MM.1S (cell line): ENCODE data around the gene SRC.
A peak's percentile ranks its signal among the peaks of the same experiment; 100 is the strongest.

Source experiments
- DNase-seq: peaks from one replicate; pipeline ENCODE4 v3.0.0-alpha.2; 2015
- H2AFZ ChIP-seq: fragments of 300-600 bp; sonication (generic); 2 replicates; pipeline ENCODE4 v1.6.0; 2016; ENCODE audit warnings: antibody characterized with exemption, low read length
- H3F3A ChIP-seq: fragments of 300-600 bp; sonication (generic); 2 replicates; pipeline ENCODE4 v1.6.1; 2016; ENCODE audit warnings: mild to moderate bottlenecking, antibody characterized with exemption, low read length, moderate library complexity, mixed read lengths; ENCODE audit not compliant: insufficient read depth
- H3K27ac ChIP-seq: fragments of 300-600 bp; sonication (generic); 2 replicates; pipeline ENCODE4 v1.5.1; 2016; ENCODE audit warnings: mild to moderate bottlenecking, low read length
- H3K27me3 ChIP-seq: fragments of 300-600 bp; sonication (generic); replicated peaks from 2 replicates; pipeline ENCODE4 v1.6.0; 2016; ENCODE audit warnings: low read length; ENCODE audit not compliant: insufficient read depth
- H3K36me3 ChIP-seq: fragments of 300-600 bp; sonication (generic); replicated peaks from 2 replicates; pipeline ENCODE4 v1.6.1; 2016; ENCODE audit warnings: mild to moderate bottlenecking, low read length, mixed read lengths; ENCODE audit not compliant: insufficient read depth
- H3K4me1 ChIP-seq: fragments of 300-600 bp; sonication (generic); 2 replicates; pipeline ENCODE4 v1.6.1; 2016; ENCODE audit warnings: low read length, mixed read lengths
- H3K4me2 ChIP-seq: fragments of 300-600 bp; sonication (generic); 2 replicates; pipeline ENCODE4 v1.6.0; 2016; ENCODE audit warnings: low read depth, low read length
- H3K4me3 ChIP-seq: fragments of 300-600 bp; sonication (generic); 2 replicates; pipeline ENCODE4 v1.5.1; 2016; ENCODE audit warnings: low read length, mixed read lengths
- H3K79me2 ChIP-seq: fragments of 300-600 bp; sonication (generic); 2 replicates; pipeline ENCODE4 v1.6.1; 2016; ENCODE audit warnings: mixed run types, low read length, mixed read lengths
- H3K9ac ChIP-seq: fragments of 300-600 bp; sonication (generic); 2 replicates; pipeline ENCODE4 v1.6.1; 2016; ENCODE audit warnings: low read length, mixed read lengths
- H3K9me2 ChIP-seq: fragments of 300-600 bp; sonication (generic); replicated peaks from 2 replicates; pipeline ENCODE4 v1.6.1; 2016; ENCODE audit warnings: mild to moderate bottlenecking, low read length, mixed read lengths; ENCODE audit not compliant: insufficient read depth
- H3K9me3 ChIP-seq: fragments of 300-600 bp; sonication (generic); replicated peaks from 2 replicates; pipeline ENCODE4 v1.6.1; 2016; ENCODE audit warnings: mild to moderate bottlenecking, low read length, mixed read lengths; ENCODE audit not compliant: insufficient read depth
- H4K20me1 ChIP-seq: fragments of 300-600 bp; sonication (generic); 2 replicates; pipeline ENCODE4 v1.6.1; 2016; ENCODE audit warnings: mild to moderate bottlenecking, low read length, moderate library complexity, mixed read lengths; ENCODE audit not compliant: insufficient read depth
- EZH2 ChIP-seq: fragments of 300-600 bp; sonication (generic); optimal IDR thresholded peaks from 2 replicates; pipeline ENCODE3; 2017; ENCODE audit warnings: low read depth, mild to moderate bottlenecking, antibody characterized with exemption, low read length, mixed read lengths
- EZH2phosphoT487 ChIP-seq: fragments of 300-600 bp; sonication (generic); IDR thresholded peaks from 2 replicates; pipeline ENCODE4 v1.6.1; 2018; ENCODE audit warnings: antibody characterized with exemption, low read length
- TF ChIP-seq, protein P1 (sequence below): fragments of 300-600 bp; sonication (generic); IDR thresholded peaks from 2 replicates; pipeline ENCODE4 v1.5.1; 2016; ENCODE audit warnings: antibody characterized with exemption, low read length, mixed read lengths

SRC gene

DNA sequence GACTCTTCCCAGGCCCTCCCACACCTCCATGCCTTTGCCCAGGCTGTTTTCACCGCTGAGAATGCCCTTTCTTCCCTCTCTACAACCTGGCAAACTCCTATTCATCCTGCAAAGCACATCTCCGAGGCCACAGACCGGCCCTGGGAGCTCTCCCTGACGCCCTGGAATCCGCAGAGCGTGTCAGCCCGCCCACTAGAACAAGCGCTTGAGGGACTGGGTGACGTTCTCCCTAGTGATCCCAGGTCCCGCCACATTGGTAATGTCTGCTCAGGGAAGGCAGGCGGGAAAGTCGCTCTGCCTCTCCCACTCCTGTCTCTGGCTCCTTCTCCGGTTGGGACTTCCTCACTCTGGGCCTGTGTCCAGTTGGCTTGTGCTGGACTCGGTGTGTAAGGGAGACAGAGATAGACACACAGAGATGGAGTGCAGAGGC, 61.6 kb downstream of the SRC start:
- DNase-seq = no peak
- no peaks in the 10 kb centered on the region for H3K79me2 ChIP-seq
- no peak overlapping the region for H3K4me3 ChIP-seq
- no peaks in the 10 kb centered on the region for H3F3A ChIP-seq
- H3K9me3 ChIP-seq = no peaks in the 10 kb centered on the region
- H3K9ac ChIP-seq = no peak overlapping the region
- TF ChIP-seq, protein P1, sequence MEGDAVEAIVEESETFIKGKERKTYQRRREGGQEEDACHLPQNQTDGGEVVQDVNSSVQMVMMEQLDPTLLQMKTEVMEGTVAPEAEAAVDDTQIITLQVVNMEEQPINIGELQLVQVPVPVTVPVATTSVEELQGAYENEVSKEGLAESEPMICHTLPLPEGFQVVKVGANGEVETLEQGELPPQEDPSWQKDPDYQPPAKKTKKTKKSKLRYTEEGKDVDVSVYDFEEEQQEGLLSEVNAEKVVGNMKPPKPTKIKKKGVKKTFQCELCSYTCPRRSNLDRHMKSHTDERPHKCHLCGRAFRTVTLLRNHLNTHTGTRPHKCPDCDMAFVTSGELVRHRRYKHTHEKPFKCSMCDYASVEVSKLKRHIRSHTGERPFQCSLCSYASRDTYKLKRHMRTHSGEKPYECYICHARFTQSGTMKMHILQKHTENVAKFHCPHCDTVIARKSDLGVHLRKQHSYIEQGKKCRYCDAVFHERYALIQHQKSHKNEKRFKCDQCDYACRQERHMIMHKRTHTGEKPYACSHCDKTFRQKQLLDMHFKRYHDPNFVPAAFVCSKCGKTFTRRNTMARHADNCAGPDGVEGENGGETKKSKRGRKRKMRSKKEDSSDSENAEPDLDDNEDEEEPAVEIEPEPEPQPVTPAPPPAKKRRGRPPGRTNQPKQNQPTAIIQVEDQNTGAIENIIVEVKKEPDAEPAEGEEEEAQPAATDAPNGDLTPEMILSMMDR = no peak
- H4K20me1 ChIP-seq = no peaks in the 10 kb centered on the region
- no peak overlapping the region for H2AFZ ChIP-seq
- H3K9me2 ChIP-seq = no peaks in the 10 kb centered on the region
- H3K27ac ChIP-seq = no peak overlapping the region
- no peaks in the 10 kb centered on the region for H3K36me3 ChIP-seq
- peaks cover 23% of the 10 kb centered on the region for H3K27me3 ChIP-seq
- H3K4me2 ChIP-seq = no peak overlapping the region
- H3K4me1 ChIP-seq = peaks cover 9% of the 10 kb centered on the region

DNA sequence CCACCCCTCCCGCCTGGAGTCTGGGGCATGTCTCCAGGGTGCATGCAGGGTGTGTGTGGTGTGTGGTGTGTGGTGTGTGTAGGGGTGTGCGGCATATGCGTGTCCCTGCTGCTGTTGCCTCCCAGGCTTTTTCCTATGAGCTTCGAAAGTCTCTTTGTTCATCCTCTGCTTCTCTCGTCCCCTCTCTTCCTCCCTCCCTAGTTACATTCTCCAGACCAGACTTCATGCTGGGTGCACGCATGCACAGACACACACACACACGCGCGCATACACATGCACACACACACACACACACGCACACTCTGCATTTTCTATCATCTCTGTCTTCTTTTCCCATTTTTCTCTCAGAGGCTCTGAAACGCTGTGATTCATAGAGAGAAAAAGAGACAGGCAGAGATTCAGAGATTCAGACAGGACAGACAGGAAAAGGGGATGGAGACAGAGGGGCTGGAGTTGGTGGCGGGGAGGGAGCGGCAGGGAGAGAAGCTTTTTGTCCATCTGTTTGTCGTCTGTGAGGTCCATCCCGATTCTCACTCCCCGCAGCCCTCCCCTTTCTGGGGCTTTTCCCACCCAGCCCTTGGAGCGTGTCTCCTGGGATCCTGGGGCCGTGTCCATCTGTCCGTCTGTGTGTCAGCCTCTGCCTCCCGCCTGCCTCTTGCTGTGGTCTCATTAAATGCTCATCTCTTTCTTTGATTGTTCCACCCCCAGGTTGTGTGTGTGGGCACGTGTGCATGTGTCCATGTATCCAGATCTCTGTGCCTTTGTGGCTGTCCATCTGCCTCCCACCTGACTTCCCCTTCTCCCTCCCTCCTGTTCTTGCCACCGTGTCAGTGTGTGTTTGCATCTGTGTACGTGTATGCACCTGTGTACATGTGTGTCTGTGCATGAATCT, 62.6 kb downstream of the SRC start:
- H3K27ac ChIP-seq = no peak overlapping the region
- no peaks in the 10 kb centered on the region for H3K9me2 ChIP-seq
- DNase-seq = no peak
- peak overlapping the region; percentile 11; the same call in 1 of the 2 replicates for H3K4me2 ChIP-seq
- no peak overlapping the region for H3K9ac ChIP-seq
- H3K4me1 ChIP-seq = peaks cover 13% of the 10 kb centered on the region
- no peaks in the 10 kb centered on the region for H3F3A ChIP-seq
- H3K36me3 ChIP-seq = no peaks in the 10 kb centered on the region
- H3K4me3 ChIP-seq = no peak overlapping the region
- H2AFZ ChIP-seq = no peak overlapping the region
- H3K79me2 ChIP-seq = no peaks in the 10 kb centered on the region
- peaks cover 23% of the 10 kb centered on the region for H3K27me3 ChIP-seq
- H4K20me1 ChIP-seq = no peaks in the 10 kb centered on the region
- TF ChIP-seq, protein P1 = no peak
- no peak for TF ChIP-seq EZH2phosphoT487
- TF ChIP-seq EZH2 = no peak
- H3K9me3 ChIP-seq = no peaks in the 10 kb centered on the region

DNA sequence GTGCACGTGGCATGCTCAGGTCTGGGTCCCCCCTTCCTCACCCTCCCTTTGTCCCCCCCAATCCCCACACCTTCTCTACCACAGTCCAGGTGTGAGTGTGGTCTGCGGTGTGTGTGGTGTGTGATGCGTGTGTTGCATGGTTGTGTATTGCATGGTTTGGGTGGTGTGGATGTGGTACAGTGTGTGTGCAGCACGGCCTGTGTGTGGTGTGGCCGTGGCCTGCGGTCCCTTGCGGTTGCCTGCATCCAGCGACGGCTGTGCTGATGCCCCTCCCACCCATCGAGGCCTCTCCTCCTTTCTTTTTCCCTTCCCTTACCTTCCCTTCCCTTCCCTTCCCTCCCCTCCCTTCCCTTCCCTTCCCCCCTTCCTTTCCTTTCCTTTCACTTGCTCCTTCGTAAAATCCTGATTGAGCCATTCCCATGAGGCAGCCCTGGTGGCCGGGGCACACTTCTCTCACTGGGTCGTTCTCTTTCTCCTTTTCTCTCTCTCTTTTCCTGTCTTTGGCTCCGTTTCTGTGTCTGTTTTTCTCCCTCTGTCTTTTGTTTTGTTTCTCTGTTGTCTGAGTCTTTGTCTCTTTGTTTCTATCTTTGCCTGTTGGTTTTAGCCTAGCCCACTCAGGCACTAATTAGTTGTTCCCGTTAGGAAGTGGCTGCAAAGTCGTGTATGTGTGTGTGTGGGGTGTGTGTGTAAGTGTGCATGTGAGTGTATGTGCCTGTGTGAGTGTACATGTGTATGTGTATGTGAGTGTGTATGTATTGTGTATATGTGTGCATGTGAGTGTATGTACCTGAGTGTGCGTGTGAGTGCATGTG, 65.7 kb downstream of the SRC start:
- TF ChIP-seq EZH2phosphoT487 (no peak), EZH2 (no peak)
- TF ChIP-seq, protein P1 = no peak
- Histone ChIP-seq H3K27ac (no peak overlapping the region), H3K4me1 (peaks cover 9% of the 10 kb centered on the region; the same call in 1 of the 2 replicates), H3K9me2 (no peaks in the 10 kb centered on the region), H3K9ac (no peak overlapping the region), H2AFZ (peak overlapping the region; percentile 70; the same call in 1 of the 2 replicates), H3K27me3 (peaks cover 41% of the 10 kb centered on the region), H3K4me2 (peak overlapping the region; percentile 89), H3K9me3 (no peaks in the 10 kb centered on the region), H3K36me3 (no peaks in the 10 kb centered on the region), H3K4me3 (peak overlapping the region; percentile 59), H3F3A (no peaks in the 10 kb centered on the region), H4K20me1 (no peaks in the 10 kb centered on the region), H3K79me2 (no peaks in the 10 kb centered on the region)
- no peak for DNase-seq
